ENCODE measurements around the gene TFDP1. TPM values are rescaled to one million over a fixed set of nuclear protein-coding genes. Genes with fewer than 3 reads are reported as not detected.

TFDP1 gene
- total RNA-seq, 1 donor from 2014 or later = 108 TPM

- H3K9me3 Mint-ChIP-seq = peaks cover 6% of the 10 kb centered on the region
- H3K4me1 Mint-ChIP-seq = peaks cover 13% of the 10 kb centered on the region
- H3K27me3 Mint-ChIP-seq (ENCODE audit: low read depth) = peaks cover 12% of the 10 kb centered on the region
- no peak for TF ChIP-seq CTCF (conservative IDR thresholded peaks at IDR 0.05)
- H3K4me3 Mint-ChIP-seq = no peak overlapping the region
- peaks cover 2% of the 10 kb centered on the region for H3K36me3 Mint-ChIP-seq (ENCODE audit: low read depth)
- no peak for DNase-seq (ENCODE audit: low read depth, low spot score)
- H3K27ac Mint-ChIP-seq (ENCODE audit: unreplicated experiment) = no peak overlapping the region
These were observed 84.7 kb downstream of the TFDP1 start for GRCh38 chr13:113669231-113669754.

GRCh38 chr13:113669755-113670341 is 85.3 kb downstream of the TFDP1 start:
- peaks cover 6% of the 10 kb centered on the region for H3K9me3 Mint-ChIP-seq
- peaks cover 8% of the 10 kb centered on the region for H3K27me3 Mint-ChIP-seq (ENCODE audit: low read depth)
- peak overlapping the region; percentile 38 for H3K4me3 Mint-ChIP-seq
- no peak overlapping the region for H3K27ac Mint-ChIP-seq (ENCODE audit: unreplicated experiment)
- DNase-seq (ENCODE audit: low read depth, low spot score) = no peak
- H3K36me3 Mint-ChIP-seq (ENCODE audit: low read depth) = peaks cover 2% of the 10 kb centered on the region
- H3K4me1 Mint-ChIP-seq = peaks cover 13% of the 10 kb centered on the region
- TF ChIP-seq CTCF (conservative IDR thresholded peaks at IDR 0.05) = no peak

- H3K27me3 Mint-ChIP-seq (ENCODE audit: low read depth) = peaks cover 5% of the 10 kb centered on the region
- H3K36me3 Mint-ChIP-seq (ENCODE audit: low read depth) = peaks cover 2% of the 10 kb centered on the region
These were observed 86.0 kb downstream of the TFDP1 start for GRCh38 chr13:113670541-113670940.

GRCh38 chr13:113671066-113672001 is 86.8 kb downstream of the TFDP1 start:
- H3K36me3 Mint-ChIP-seq (ENCODE audit: low read depth) = peaks cover 2% of the 10 kb centered on the region
- H3K4me1 Mint-ChIP-seq = peaks cover 13% of the 10 kb centered on the region
- no peak for TF ChIP-seq CTCF (conservative IDR thresholded peaks at IDR 0.05)
- H3K4me3 Mint-ChIP-seq = no peak overlapping the region
- no peak overlapping the region for H3K27ac Mint-ChIP-seq (ENCODE audit: unreplicated experiment)
- no peak for DNase-seq (ENCODE audit: low read depth, low spot score)
- H3K27me3 Mint-ChIP-seq (ENCODE audit: low read depth) = peaks cover 5% of the 10 kb centered on the region
- peaks cover 6% of the 10 kb centered on the region for H3K9me3 Mint-ChIP-seq

More at GRCh38 chr13:113670541-113670940, 86.0 kb downstream of the TFDP1 start:
- H3K9me3 Mint-ChIP-seq = peaks cover 6% of the 10 kb centered on the region
- peaks cover 13% of the 10 kb centered on the region for H3K4me1 Mint-ChIP-seq
- TF ChIP-seq CTCF (conservative IDR thresholded peaks at IDR 0.05) = no peak
- H3K4me3 Mint-ChIP-seq = peak overlapping the region; percentile 38
- DNase-seq (ENCODE audit: low read depth, low spot score) = no peak
- H3K27ac Mint-ChIP-seq (ENCODE audit: unreplicated experiment) = no peak overlapping the region

GRCh38 chr13:113672002-113672651 is 87.6 kb downstream of the TFDP1 start:
- Mint-ChIP-seq H3K27ac (ENCODE audit: unreplicated experiment) (peak overlapping the region; percentile 16), H3K27me3 (ENCODE audit: low read depth) (no peaks in the 10 kb centered on the region), H3K4me1 (peaks cover 9% of the 10 kb centered on the region), H3K9me3 (peaks cover 4% of the 10 kb centered on the region), H3K4me3 (peak overlapping the region; percentile 49), H3K36me3 (ENCODE audit: low read depth) (no peaks in the 10 kb centered on the region)
- DNase-seq (ENCODE audit: low read depth, low spot score) = no peak
- TF ChIP-seq CTCF (conservative IDR thresholded peaks at IDR 0.05) = no peak

All from neural crest cell (in vitro differentiated cells).